ENCODE results near the gene NAGS.

The NAGS gene

GRCh38 chr17:44006598-44007345 is 2.4 kb downstream of the NAGS start:
- no peaks in the 10 kb centered on the region for H3K9me3 ChIP-seq (ENCODE audit: control extremely low read depth in 1 of 5, control insufficient read depth in 4 of 5, insufficient read depth in 2 of 5, low read depth in 1 of 5, low read length in 4 of 5)
- ChIA-PET CTCF (interaction anchor here (1.0 to 2.2 kb wide), 4 partner anchors 10 to 37 kb away, joined by 3 to 8 read pairs (median 4); no protein-coding TSS in a partner anchor), POLR2A (no interaction called here)
- WGBS (ENCODE audit: insufficient coverage), result 0% methylated on average over 33 of the region's 40 CpGs
- H3K27me3 ChIP-seq (replicated peaks in 2 of 5; ENCODE audit: control insufficient read depth in 4 of 5, insufficient read depth in 5 of 5, low read length in 4 of 5), result peaks cover 2 to 71% (median 20%) of the 10 kb centered on the region in 5 experiments
- peaks cover 0 to 42% (median 40%) of the 10 kb centered on the region in 4 experiments for H3K4me1 ChIP-seq (ENCODE audit: control extremely low read depth in 1 of 4, control insufficient read depth in 4 of 4, insufficient read depth in 4 of 4, low read length in 3 of 4)
- peak; percentile 94 for DNase-seq
- peak overlapping the region; percentile 27 to 70 (median 56) for H3K4me3 ChIP-seq (ENCODE audit: control insufficient read depth in 1 of 7, extremely low read depth in 1 of 7, insufficient read depth in 4 of 7, low read depth in 2 of 7, low read length in 6 of 7)
- H3K27ac ChIP-seq (ENCODE audit: insufficient read depth in 1 of 2, low read depth in 1 of 2, low read length in 2 of 2, poor library complexity in 1 of 2, severe bottlenecking in 2 of 2), result no peak overlapping the region
- H3K36me3 ChIP-seq (ENCODE audit: control insufficient read depth in 4 of 4, insufficient read depth in 4 of 4, low read length in 3 of 4), result peaks cover 0 to 12% (median 7%) of the 10 kb centered on the region in 4 experiments

GRCh38 chr17:44007346-44008204 is 3.2 kb downstream of the NAGS start:
- peaks cover 2 to 63% (median 16%) of the 10 kb centered on the region in 5 experiments for H3K27me3 ChIP-seq (replicated peaks in 2 of 5; ENCODE audit: control insufficient read depth in 4 of 5, insufficient read depth in 5 of 5, low read length in 4 of 5)
- peak overlapping the region in 6 of 7 experiments; percentile 36 to 70 (median 59) for H3K4me3 ChIP-seq (ENCODE audit: control insufficient read depth in 1 of 7, extremely low read depth in 1 of 7, insufficient read depth in 4 of 7, low read depth in 2 of 7, low read length in 6 of 7)
- POLR2A ChIA-PET, result interaction anchor here (0.6 kb wide), 1 partner anchor 586 kb away, joined by 7 read pairs; no protein-coding TSS in a partner anchor
- H3K36me3 ChIP-seq (ENCODE audit: control insufficient read depth in 4 of 4, insufficient read depth in 4 of 4, low read length in 3 of 4), result peaks cover 0 to 17% (median 14%) of the 10 kb centered on the region in 4 experiments
- H3K4me1 ChIP-seq (ENCODE audit: control extremely low read depth in 1 of 4, control insufficient read depth in 4 of 4, insufficient read depth in 4 of 4, low read length in 3 of 4), result peaks cover 0 to 42% (median 40%) of the 10 kb centered on the region in 4 experiments
- no peak overlapping the region for H3K27ac ChIP-seq (ENCODE audit: insufficient read depth in 1 of 2, low read depth in 1 of 2, low read length in 2 of 2, poor library complexity in 1 of 2, severe bottlenecking in 2 of 2)
- no peaks in the 10 kb centered on the region for H3K9me3 ChIP-seq (ENCODE audit: control extremely low read depth in 1 of 5, control insufficient read depth in 4 of 5, insufficient read depth in 2 of 5, low read depth in 1 of 5, low read length in 4 of 5)
- CTCF ChIA-PET, result interaction anchor here (1.0 to 2.2 kb wide), 6 partner anchors 11 to 37 kb away, joined by 3 to 8 read pairs (median 4); no protein-coding TSS in a partner anchor
- 9% methylated on average over 36 of the region's 37 CpGs for WGBS (ENCODE audit: insufficient coverage)
- no peak for DNase-seq

GRCh38 chr17:44008205-44008909 is 3.9 kb downstream of the NAGS start:
- H3K4me1 ChIP-seq (ENCODE audit: control extremely low read depth in 1 of 4, control insufficient read depth in 4 of 4, insufficient read depth in 4 of 4, low read length in 3 of 4), result peaks cover 0 to 42% (median 40%) of the 10 kb centered on the region in 4 experiments
- no peak overlapping the region for H3K4me3 ChIP-seq (ENCODE audit: control insufficient read depth in 1 of 7, extremely low read depth in 1 of 7, insufficient read depth in 4 of 7, low read depth in 2 of 7, low read length in 6 of 7)
- WGBS (ENCODE audit: insufficient coverage), result 67% methylated on average over 4 of the region's 6 CpGs
- no peak for DNase-seq
- CTCF ChIA-PET, result interaction anchor here (0.7 to 2.2 kb wide), 6 partner anchors 9 to 36 kb away, joined by 3 to 8 read pairs (median 4); no protein-coding TSS in a partner anchor
- POLR2A ChIA-PET, result interaction anchor here (0.6 kb wide), 1 partner anchor 587 kb away, joined by 7 read pairs; no protein-coding TSS in a partner anchor
- peaks cover 0 to 56% (median 14%) of the 10 kb centered on the region in 5 experiments for H3K27me3 ChIP-seq (replicated peaks in 2 of 5; ENCODE audit: control insufficient read depth in 4 of 5, insufficient read depth in 5 of 5, low read length in 4 of 5)
- H3K36me3 ChIP-seq (ENCODE audit: control insufficient read depth in 4 of 4, insufficient read depth in 4 of 4, low read length in 3 of 4), result peaks cover 0 to 17% (median 14%) of the 10 kb centered on the region in 4 experiments
- H3K9me3 ChIP-seq (ENCODE audit: control extremely low read depth in 1 of 5, control insufficient read depth in 4 of 5, insufficient read depth in 2 of 5, low read depth in 1 of 5, low read length in 4 of 5), result no peaks in the 10 kb centered on the region
- H3K27ac ChIP-seq (ENCODE audit: insufficient read depth in 1 of 2, low read depth in 1 of 2, low read length in 2 of 2, poor library complexity in 1 of 2, severe bottlenecking in 2 of 2), result no peak overlapping the region

GRCh38 chr17:44010966-44011647 is 6.7 kb downstream of the NAGS start:
- Histone ChIP-seq H3K36me3 (ENCODE audit: control insufficient read depth in 4 of 4, insufficient read depth in 4 of 4, low read length in 3 of 4) (peaks cover 0 to 17% (median 14%) of the 10 kb centered on the region in 4 experiments), H3K9me3 (ENCODE audit: control extremely low read depth in 1 of 5, control insufficient read depth in 4 of 5, insufficient read depth in 2 of 5, low read depth in 1 of 5, low read length in 4 of 5) (no peaks in the 10 kb centered on the region), H3K27ac (ENCODE audit: insufficient read depth in 1 of 2, low read depth in 1 of 2, low read length in 2 of 2, poor library complexity in 1 of 2, severe bottlenecking in 2 of 2) (no peak overlapping the region), H3K4me3 (ENCODE audit: control insufficient read depth in 1 of 7, extremely low read depth in 1 of 7, insufficient read depth in 4 of 7, low read depth in 2 of 7, low read length in 6 of 7) (no peak overlapping the region), H3K4me1 (ENCODE audit: control extremely low read depth in 1 of 4, control insufficient read depth in 4 of 4, insufficient read depth in 4 of 4, low read length in 3 of 4) (peaks cover 0 to 34% (median 33%) of the 10 kb centered on the region in 4 experiments), H3K27me3 (replicated peaks in 2 of 5; ENCODE audit: control insufficient read depth in 4 of 5, insufficient read depth in 5 of 5, low read length in 4 of 5) (peaks cover 0 to 28% (median 6%) of the 10 kb centered on the region in 5 experiments)
- ChIA-PET POLR2A (no interaction called here), CTCF (interaction anchor here (0.7 to 2.5 kb wide), 4 partner anchors 15 to 134 kb away, joined by 3 to 9 read pairs (median 5); no protein-coding TSS in a partner anchor)
- WGBS (ENCODE audit: insufficient coverage), result 63% methylated on average over 3 of the region's 4 CpGs
- DNase-seq, result no peak

GRCh38 chr17:44011876-44012275 is 7.5 kb downstream of the NAGS start:
- Histone ChIP-seq H3K4me1 (ENCODE audit: control extremely low read depth in 1 of 4, control insufficient read depth in 4 of 4, insufficient read depth in 4 of 4, low read length in 3 of 4) (peaks cover 0 to 29% (median 27%) of the 10 kb centered on the region in 4 experiments), H3K4me3 (ENCODE audit: control insufficient read depth in 1 of 7, extremely low read depth in 1 of 7, insufficient read depth in 4 of 7, low read depth in 2 of 7, low read length in 6 of 7) (no peak overlapping the region), H3K27me3 (replicated peaks in 2 of 5; ENCODE audit: control insufficient read depth in 4 of 5, insufficient read depth in 5 of 5, low read length in 4 of 5) (peaks cover 0 to 22% (median 6%) of the 10 kb centered on the region in 5 experiments), H3K9me3 (ENCODE audit: control extremely low read depth in 1 of 5, control insufficient read depth in 4 of 5, insufficient read depth in 2 of 5, low read depth in 1 of 5, low read length in 4 of 5) (no peaks in the 10 kb centered on the region), H3K36me3 (ENCODE audit: control insufficient read depth in 4 of 4, insufficient read depth in 4 of 4, low read length in 3 of 4) (peaks cover 0 to 17% (median 14%) of the 10 kb centered on the region in 4 experiments), H3K27ac (ENCODE audit: insufficient read depth in 1 of 2, low read depth in 1 of 2, low read length in 2 of 2, poor library complexity in 1 of 2, severe bottlenecking in 2 of 2) (no peak overlapping the region)
- CTCF ChIA-PET, result interaction anchor here (1.3 to 2.5 kb wide), 3 partner anchors 8 to 68 kb away, joined by 3 to 9 read pairs (median 7); no protein-coding TSS in a partner anchor
- POLR2A ChIA-PET, result no interaction called here
- no peak for DNase-seq
- WGBS (ENCODE audit: insufficient coverage), result 100% methylated on average over 8 of the region's 9 CpGs

- Histone ChIP-seq H3K36me3 (ENCODE audit: control insufficient read depth in 4 of 4, insufficient read depth in 4 of 4, low read length in 3 of 4) (peaks cover 0 to 17% (median 14%) of the 10 kb centered on the region in 4 experiments), H3K4me3 (ENCODE audit: control insufficient read depth in 1 of 7, extremely low read depth in 1 of 7, insufficient read depth in 4 of 7, low read depth in 2 of 7, low read length in 6 of 7) (no peak overlapping the region), H3K27ac (ENCODE audit: insufficient read depth in 1 of 2, low read depth in 1 of 2, low read length in 2 of 2, poor library complexity in 1 of 2, severe bottlenecking in 2 of 2) (no peak overlapping the region), H3K27me3 (replicated peaks in 2 of 5; ENCODE audit: control insufficient read depth in 4 of 5, insufficient read depth in 5 of 5, low read length in 4 of 5) (peaks cover 0 to 18% (median 4%) of the 10 kb centered on the region in 5 experiments), H3K4me1 (ENCODE audit: control extremely low read depth in 1 of 4, control insufficient read depth in 4 of 4, insufficient read depth in 4 of 4, low read length in 3 of 4) (peaks cover 0 to 24% (median 22%) of the 10 kb centered on the region in 4 experiments), H3K9me3 (ENCODE audit: control extremely low read depth in 1 of 5, control insufficient read depth in 4 of 5, insufficient read depth in 2 of 5, low read depth in 1 of 5, low read length in 4 of 5) (no peaks in the 10 kb centered on the region)
- CTCF ChIA-PET, result interaction anchor here (1.3 to 2.5 kb wide), 2 partner anchors 9 to 68 kb away, joined by 3 to 9 read pairs; no protein-coding TSS in a partner anchor
- DNase-seq, result no peak
- 100% methylated on average over 3 of the region's 3 CpGs for WGBS (ENCODE audit: insufficient coverage)
- POLR2A ChIA-PET, result no interaction called here
Observed at GRCh38 chr17:44012391-44012790, 8.0 kb downstream of the NAGS start.
